ENCODE measurements around the gene P3H2. TPM values are rescaled to one million over a fixed set of nuclear protein-coding genes. Genes with fewer than 3 reads are reported as not detected.

The P3H2 gene
- total and polyA plus RNA-seq, 2 of the 4 experiments (the other 2 are of a cell fraction): 54.7 to 64.3 TPM

DNA sequence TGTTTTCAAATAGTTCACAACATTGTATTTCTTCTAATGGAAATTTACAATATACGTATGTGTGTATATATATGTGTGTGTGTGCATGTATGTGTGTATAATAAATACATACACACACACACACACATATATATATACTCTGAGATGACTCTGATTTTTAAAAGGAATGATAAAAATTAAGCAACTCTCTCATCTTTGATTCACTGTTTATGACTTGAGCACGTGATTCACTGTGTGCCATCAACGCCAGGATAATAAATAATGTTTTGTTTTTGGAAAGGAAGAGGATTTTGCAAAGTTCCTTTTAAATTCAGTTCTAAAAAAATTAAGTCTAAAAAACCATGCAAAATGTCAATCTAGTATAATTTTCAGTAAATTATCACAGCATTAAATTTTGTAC is 132.4 kb downstream of the P3H2 start:
- Histone ChIP-seq H2BK15ac (ENCODE audit: low read depth, low read length) (no peak overlapping the region), H3K23ac (ENCODE audit: low read depth, low read length) (no peak overlapping the region), H3K4me2 (ENCODE audit: low read depth, low read length) (no peak overlapping the region), H3K9ac (ENCODE audit: low read depth, low read length) (no peak overlapping the region), H2BK20ac (ENCODE audit: low read depth, low read length) (no peak overlapping the region), H3K14ac (replicated peaks; ENCODE audit: low read depth, low read length) (no peak overlapping the region), H3K27ac (ENCODE audit: insufficient read depth, low read length) (no peak overlapping the region), H4K91ac (ENCODE audit: insufficient read depth, low read depth, low read length) (no peak overlapping the region), H3K9me1 (ENCODE audit: insufficient read depth, low read length) (peaks cover 6% of the 10 kb centered on the region; the same call in 1 of the 2 replicates), H2AK5ac (ENCODE audit: low read depth, low read length) (no peak overlapping the region), H3K27me3 (ENCODE audit: control insufficient read depth, insufficient read depth, low read length) (no peaks in the 10 kb centered on the region), H3K79me1 (ENCODE audit: low read depth in 1 of 2, low read length in 2 of 2) (peaks cover 2 to 14% of the 10 kb centered on the region in 2 experiments; a peak in 3 of 4 replicates), H3K36me3 (ENCODE audit: control insufficient read depth, insufficient read depth, low read length) (peaks cover 4% of the 10 kb centered on the region; the same call in 1 of the 2 replicates), H3K9me3 (ENCODE audit: control insufficient read depth, insufficient read depth, low read length) (no peaks in the 10 kb centered on the region), H4K5ac (ENCODE audit: low read depth, low read length) (no peak overlapping the region), H2BK120ac (ENCODE audit: low read depth, low read length) (no peak overlapping the region), H2AK9ac (replicated peaks; ENCODE audit: low read depth, low read length, poor library complexity) (no peak overlapping the region), H4K8ac (ENCODE audit: low read depth in 2 of 2, low read length in 2 of 2) (no peak overlapping the region), H4K20me1 (ENCODE audit: insufficient read depth, low read length) (no peaks in the 10 kb centered on the region), H3K18ac (ENCODE audit: low read depth, low read length) (no peak overlapping the region), H3K4ac (ENCODE audit: low read depth, low read length) (no peak overlapping the region), H3K4me1 (ENCODE audit: control insufficient read depth, insufficient read depth, low read length) (no peaks in the 10 kb centered on the region), H2BK5ac (ENCODE audit: low read depth, low read length, poor library complexity, severe bottlenecking) (no peak overlapping the region), H3K56ac (ENCODE audit: extremely low read depth, insufficient read depth, low read length) (no peak overlapping the region), H3K4me3 (ENCODE audit: insufficient read depth, low read depth, low read length) (no peak overlapping the region), H2AFZ (replicated peaks; ENCODE audit: low read length, poor library complexity) (no peak overlapping the region)
- peak; percentile 51; the same call in 1 of the 2 replicates for ATAC-seq (ENCODE audit: low read depth)
- in situ Hi-C loops (cut with MboI; ENCODE audit: low sequenced_read_pairs) (no loop called here), dilution Hi-C loops (cut with HindIII; ENCODE audit: low sequenced_read_pairs, unreplicated experiment) (no loop called here), intact Hi-C loops (cut with micrococcal nuclease) (loop anchor here (2.0 kb wide), 1 partner anchor 14 kb away; no protein-coding TSS in a partner anchor)
- ChIA-PET CTCF (no interaction called here), POLR2A (ENCODE audit: unreplicated experiment) (no interaction called here)
- BruUV-seq (replicated peaks): no TSS peak
- WGBS, 2 experiments (ENCODE audit: extremely low coverage in 2 of 2, insufficient read length in 1 of 2): no CpG with 5 or more reads among the region's 3 CpGs
- no peak for TF ChIP-seq CEBPB (IDR thresholded peaks at IDR 0.05; ENCODE audit: low read depth, low read length)
- TF ChIP-seq, protein P1, sequence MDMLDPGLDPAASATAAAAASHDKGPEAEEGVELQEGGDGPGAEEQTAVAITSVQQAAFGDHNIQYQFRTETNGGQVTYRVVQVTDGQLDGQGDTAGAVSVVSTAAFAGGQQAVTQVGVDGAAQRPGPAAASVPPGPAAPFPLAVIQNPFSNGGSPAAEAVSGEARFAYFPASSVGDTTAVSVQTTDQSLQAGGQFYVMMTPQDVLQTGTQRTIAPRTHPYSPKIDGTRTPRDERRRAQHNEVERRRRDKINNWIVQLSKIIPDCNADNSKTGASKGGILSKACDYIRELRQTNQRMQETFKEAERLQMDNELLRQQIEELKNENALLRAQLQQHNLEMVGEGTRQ (IDR thresholded peaks at IDR 0.05; ENCODE audit: low read depth, low read length): 0 out of 2 replicates have a peak, but pooled peaks have one; percentile 5
- no peak for TF ChIP-seq NFE2L2 (IDR thresholded peaks at IDR 0.05; ENCODE audit: low read depth, low read length)
- TF ChIP-seq BHLHE40 (IDR thresholded peaks at IDR 0.05; ENCODE audit: low read depth, low read length): peak; percentile 61
- DNase-seq: no peak

All from IMR-90 (cell line).